Fibroblast of lung (primary cell): ENCODE data around the gene COL24A1. TPM values are rescaled to one million over a fixed set of nuclear protein-coding genes. Genes with fewer than 3 reads are reported as not detected.
"Not testable (repeated sequence)": the region's sequence is repeated elsewhere in the genome, so short reads cannot be mapped to it uniquely, and the experiment has no call there.

ENCODE experiments used
- DNase-seq, 2 donors: peaks; one replicate each; pipeline versions ENCODE4 v3.0.0 to v3.0.0-alpha.2; 2010; ENCODE audit warnings: low read depth in 2 of 2
- H2AFZ ChIP-seq: 2 replicates; pipeline ENCODE4 v1.5.1; 2012; ENCODE audit warnings: low read length, control low read depth, inconsistent platforms
- H3K27ac ChIP-seq: 2 replicates; pipeline ENCODE4 v1.5.1; 2011; ENCODE audit warnings: low read length, control low read depth; ENCODE audit not compliant: insufficient read depth
- H3K27me3 ChIP-seq: 2 replicates; pipeline ENCODE4 v1.5.1; 2011; ENCODE audit warnings: mild to moderate bottlenecking, low read length; ENCODE audit not compliant: control insufficient read depth, insufficient read depth
- H3K36me3 ChIP-seq: 2 replicates; pipeline ENCODE4 v1.5.1; 2011; ENCODE audit warnings: low read length; ENCODE audit not compliant: control insufficient read depth, insufficient read depth
- H3K4me1 ChIP-seq: 2 replicates; pipeline ENCODE4 v1.5.1; 2011; ENCODE audit warnings: low read length; ENCODE audit not compliant: control insufficient read depth, insufficient read depth; ENCODE audit errors: extremely low read depth
- H3K4me2 ChIP-seq: 2 replicates; pipeline ENCODE4 v1.5.1; 2011; ENCODE audit warnings: low read length, control low read depth; ENCODE audit not compliant: insufficient read depth; ENCODE audit errors: extremely low read depth
- H3K4me3 ChIP-seq, 4 experiments: fragments of 200-600 bp in 1 of 4; sonication (generic) in 1 of 4; replicated peaks in 1 of 4; 2 replicates each; pipeline ENCODE4 v1.5.1; 2011 to 2016; ENCODE audit warnings: low read length in 4 of 4, low read depth in 3 of 4, mild to moderate bottlenecking in 3 of 4, control low read depth in 2 of 4, inconsistent platforms in 1 of 4, mixed read lengths in 1 of 4; ENCODE audit not compliant: insufficient read depth in 1 of 4; ENCODE audit errors: control extremely low read depth in 1 of 4
- H3K79me2 ChIP-seq: 2 replicates; pipeline ENCODE4 v1.5.1; 2012; ENCODE audit warnings: mild to moderate bottlenecking, low read length, inconsistent platforms; ENCODE audit not compliant: control insufficient read depth, insufficient read depth
- H3K9ac ChIP-seq: 2 replicates; pipeline ENCODE4 v1.5.1; 2011; ENCODE audit warnings: mild to moderate bottlenecking, low read length, control low read depth; ENCODE audit not compliant: insufficient read depth
- H3K9me3 ChIP-seq: 2 replicates; pipeline ENCODE4 v1.5.1; 2012; ENCODE audit warnings: low read depth, low read length; ENCODE audit not compliant: control insufficient read depth, insufficient read depth
- H4K20me1 ChIP-seq: 2 replicates; pipeline ENCODE4 v1.5.1; 2011; ENCODE audit warnings: low read length; ENCODE audit not compliant: control insufficient read depth, insufficient read depth; ENCODE audit errors: extremely low read depth
- EZH2 ChIP-seq: IDR thresholded peaks from 2 replicates; pipeline ENCODE4 v1.5.1; 2012; ENCODE audit warnings: low read length, control low read depth, mild to moderate bottlenecking; ENCODE audit errors: missing control alignments
- polyA plus RNA-seq, 2 donors: library from polyadenylated mRNA; depleted of rRNA in 1 of 2; stranded (reverse) in 1 of 2; unstranded in 1 of 2; fragments of >200 nt; gene quantifications; 2 replicates each; pipeline ENCODE4 v1.2.1, GENCODE V29; 2011 to 2012; ENCODE audit warnings: missing spikeins in 1 of 2
- total RNA-seq: library from RNA; depleted of rRNA; stranded (reverse); fragments of >200 nt; gene quantifications from 2 replicates; pipeline ENCODE4 v1.2.1, GENCODE V29; 2014
- TF ChIP-seq, protein P1 (sequence below), 2 donors: IDR thresholded peaks in 1 of 2; conservative IDR thresholded peaks in 1 of 2; 1 replicate in 1 of 2; 2 replicates in 1 of 2; pipeline ENCODE4 v1.5.1; 2011 to 2012; ENCODE audit warnings: low read length in 2 of 2, control low read depth in 1 of 2, inconsistent platforms in 1 of 2, low read depth in 1 of 2, mild to moderate bottlenecking in 1 of 2

Gene COL24A1
- total and polyA plus RNA-seq, 2 donors (not counting 1 experiment from before 2014, with no cell fraction given), result 0.31 to 3.3 TPM

DNA sequence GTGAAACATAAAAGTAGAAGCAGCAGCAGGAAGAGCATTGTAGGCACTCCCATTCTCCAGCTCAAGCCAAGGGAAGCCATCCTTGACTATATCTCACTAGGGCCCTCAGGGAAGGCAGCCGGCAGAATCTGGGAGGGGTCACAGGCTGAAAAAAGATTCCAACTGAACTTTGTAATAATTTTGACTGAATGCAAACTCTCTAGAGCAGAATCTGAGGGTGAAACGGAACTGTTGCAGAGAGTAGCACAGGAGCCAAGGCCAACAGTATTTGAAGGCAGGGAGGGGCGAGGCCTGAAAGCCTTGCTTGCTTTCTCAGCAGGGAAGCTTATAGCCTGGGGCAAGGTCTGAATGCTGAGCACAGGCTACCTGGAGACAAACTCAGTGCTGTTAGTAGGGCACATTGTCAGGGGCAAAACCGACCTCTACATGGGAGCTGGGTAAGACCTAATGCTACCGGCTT, 180.6 kb downstream of the COL24A1 start:
- Histone ChIP-seq H3K79me2 (no peaks in the 10 kb centered on the region), H3K4me2 (no peak overlapping the region), H2AFZ (no peak overlapping the region), H3K9me3 (no peaks in the 10 kb centered on the region), H3K36me3 (no peaks in the 10 kb centered on the region), H4K20me1 (no peaks in the 10 kb centered on the region), H3K27me3 (no peaks in the 10 kb centered on the region), H3K4me3 (no peak overlapping the region), H3K9ac (no peak overlapping the region), H3K27ac (no peak overlapping the region), H3K4me1 (no peaks in the 10 kb centered on the region)
- no peak for DNase-seq
- TF ChIP-seq EZH2, result no peak
- TF ChIP-seq, protein P1, sequence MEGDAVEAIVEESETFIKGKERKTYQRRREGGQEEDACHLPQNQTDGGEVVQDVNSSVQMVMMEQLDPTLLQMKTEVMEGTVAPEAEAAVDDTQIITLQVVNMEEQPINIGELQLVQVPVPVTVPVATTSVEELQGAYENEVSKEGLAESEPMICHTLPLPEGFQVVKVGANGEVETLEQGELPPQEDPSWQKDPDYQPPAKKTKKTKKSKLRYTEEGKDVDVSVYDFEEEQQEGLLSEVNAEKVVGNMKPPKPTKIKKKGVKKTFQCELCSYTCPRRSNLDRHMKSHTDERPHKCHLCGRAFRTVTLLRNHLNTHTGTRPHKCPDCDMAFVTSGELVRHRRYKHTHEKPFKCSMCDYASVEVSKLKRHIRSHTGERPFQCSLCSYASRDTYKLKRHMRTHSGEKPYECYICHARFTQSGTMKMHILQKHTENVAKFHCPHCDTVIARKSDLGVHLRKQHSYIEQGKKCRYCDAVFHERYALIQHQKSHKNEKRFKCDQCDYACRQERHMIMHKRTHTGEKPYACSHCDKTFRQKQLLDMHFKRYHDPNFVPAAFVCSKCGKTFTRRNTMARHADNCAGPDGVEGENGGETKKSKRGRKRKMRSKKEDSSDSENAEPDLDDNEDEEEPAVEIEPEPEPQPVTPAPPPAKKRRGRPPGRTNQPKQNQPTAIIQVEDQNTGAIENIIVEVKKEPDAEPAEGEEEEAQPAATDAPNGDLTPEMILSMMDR (conservative IDR thresholded peaks at IDR 0.05 in 1 of 2, IDR thresholded peaks at IDR 0.05 in 1 of 2; ENCODE audit: low read depth in 1 of 2, low read length in 2 of 2), result no peak

- Histone ChIP-seq H3K36me3 (no peaks in the 10 kb centered on the region), H3K9me3 (no peaks in the 10 kb centered on the region), H4K20me1 (no peaks in the 10 kb centered on the region), H2AFZ (no peak overlapping the region), H3K27me3 (no peaks in the 10 kb centered on the region), H3K9ac (no peak overlapping the region), H3K4me3 (no peak overlapping the region), H3K4me2 (no peak overlapping the region), H3K79me2 (no peaks in the 10 kb centered on the region), H3K27ac (no peak overlapping the region), H3K4me1 (no peaks in the 10 kb centered on the region)
- no peak for DNase-seq
- TF ChIP-seq, protein P1 (conservative IDR thresholded peaks at IDR 0.05 in 1 of 2, IDR thresholded peaks at IDR 0.05 in 1 of 2; ENCODE audit: low read depth in 1 of 2, low read length in 2 of 2), result no peak
- TF ChIP-seq EZH2, result no peak
Measured at GRCh38 chr1:85962457-85962856, 194.1 kb downstream of the COL24A1 start.

DNA sequence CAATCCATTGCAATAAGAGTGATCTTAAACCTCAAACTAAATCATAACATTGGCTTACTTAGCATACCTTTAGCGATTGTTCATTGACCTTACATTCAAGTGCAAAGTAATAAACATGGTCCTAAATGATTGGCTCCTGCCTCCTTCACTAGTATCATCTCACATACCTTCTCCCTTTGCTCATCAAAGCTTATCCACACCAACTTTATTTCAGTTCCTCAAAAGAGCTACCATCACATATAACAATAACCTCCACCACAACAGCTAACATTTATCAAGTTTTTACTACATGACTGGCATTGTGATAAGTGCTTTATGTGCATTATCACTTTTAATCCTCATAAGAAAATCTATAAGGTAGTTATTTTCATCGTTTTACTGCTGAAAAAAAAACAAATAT, 198.8 kb downstream of the COL24A1 start:
- Histone ChIP-seq H2AFZ (no peak overlapping the region), H3K4me1 (no peaks in the 10 kb centered on the region), H4K20me1 (no peaks in the 10 kb centered on the region), H3K79me2 (no peaks in the 10 kb centered on the region), H3K27ac (no peak overlapping the region), H3K4me2 (no peak overlapping the region), H3K9me3 (no peaks in the 10 kb centered on the region), H3K36me3 (no peaks in the 10 kb centered on the region), H3K27me3 (no peaks in the 10 kb centered on the region), H3K4me3 (no peak overlapping the region), H3K9ac (no peak overlapping the region)
- TF ChIP-seq, protein P1 (conservative IDR thresholded peaks at IDR 0.05 in 1 of 2, IDR thresholded peaks at IDR 0.05 in 1 of 2; ENCODE audit: low read depth in 1 of 2, low read length in 2 of 2), result no peak
- no peak for TF ChIP-seq EZH2
- no peak for DNase-seq

DNA sequence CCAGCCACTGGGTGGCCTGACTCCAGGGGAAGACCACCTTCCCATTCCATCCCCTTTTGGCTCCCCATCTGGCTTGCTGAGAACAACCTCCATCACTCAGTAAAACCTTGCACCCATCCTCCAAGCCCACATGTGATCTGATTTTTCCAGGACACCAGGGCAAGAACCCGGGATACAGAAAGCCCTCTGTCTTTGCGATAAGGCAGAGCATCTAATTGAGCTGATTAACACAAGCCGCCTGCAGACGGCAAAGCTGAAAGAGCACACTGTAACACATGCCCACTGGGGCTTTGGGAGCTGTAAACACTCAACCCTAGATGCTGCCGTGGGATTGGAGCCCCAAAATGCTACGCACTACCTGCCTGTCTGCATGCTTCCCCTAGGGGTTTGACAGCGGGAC, 201.4 kb downstream of the COL24A1 start:
- not testable (repeated sequence) for H3K4me2 ChIP-seq, H3K4me1 ChIP-seq, H3K9me3 ChIP-seq, H3K79me2 ChIP-seq, H3K9ac ChIP-seq, H3K27ac ChIP-seq, H3K4me3 ChIP-seq, H3K36me3 ChIP-seq, DNase-seq, H4K20me1 ChIP-seq, H3K27me3 ChIP-seq, H2AFZ ChIP-seq
